Sigmoid colon (tissue), 7 donors: ENCODE results near the gene CD4. TPM values are rescaled to one million over a fixed set of nuclear protein-coding genes. Genes with fewer than 3 reads are reported as not detected.
"Not testable (repeated sequence)": the region's sequence is repeated elsewhere in the genome, so short reads cannot be mapped to it uniquely, and the experiment has no call there.

ENCODE experiments used
- DNase-seq: peaks from one replicate; pipeline ENCODE4 v3.0.0-alpha.2; 2019
- H3K27ac ChIP-seq, 4 donors: fragments of 200-600 bp; sonication (generic); one replicate each; pipeline ENCODE4 v1.5.1; 2016 to 2019; ENCODE audit warnings: mild to moderate bottlenecking in 1 of 4
- H3K27me3 ChIP-seq, 3 donors: fragments of 200-600 bp; sonication (generic); one replicate each; pipeline ENCODE4 v1.5.1; 2019; ENCODE audit warnings: mild to moderate bottlenecking in 1 of 3
- H3K36me3 ChIP-seq, 4 donors: fragments of 200-600 bp; sonication (generic); one replicate each; pipeline ENCODE4 v1.5.1; 2016 to 2019
- H3K4me1 ChIP-seq, 4 donors: fragments of 200-600 bp; sonication (generic); one replicate each; pipeline ENCODE4 v1.5.1; 2017 to 2019
- H3K4me3 ChIP-seq, 4 donors: fragments of 200-600 bp; sonication (generic); one replicate each; pipeline ENCODE4 v1.5.1; 2017 to 2019; ENCODE audit warnings: mild to moderate bottlenecking in 2 of 4, moderate library complexity in 1 of 4
- H3K9me3 ChIP-seq, 4 donors: fragments of 200-600 bp in 3 of 4; sonication (generic) in 3 of 4; one replicate each; pipeline versions ENCODE4 v1.5.1 to v1.6.1; 2013 to 2019
- CTCF ChIP-seq, 4 experiments: fragments of 450-650 bp in 3 of 4; fragments of 200-600 bp in 1 of 4; IDR thresholded peaks; one replicate each; pipeline ENCODE4 v1.5.1; 2016 to 2019; ENCODE audit warnings: antibody characterized with exemption in 4 of 4, mild to moderate bottlenecking in 3 of 4, moderate library complexity in 2 of 4
- EP300 ChIP-seq, 4 donors: sonication (generic); formaldehyde crosslinking; IDR thresholded peaks; one replicate each; pipeline ENCODE4 v1.6.1; 2017; ENCODE audit warnings: antibody characterized with exemption in 4 of 4
- POLR2AphosphoS5 ChIP-seq, 4 donors: sonication (generic); formaldehyde crosslinking; IDR thresholded peaks; one replicate each; pipeline ENCODE4 v1.6.1; 2017; ENCODE audit warnings: antibody characterized with exemption in 4 of 4
- WGBS, 2 donors: extraction: QIAGEN DNeasy Blood & Tissue Kit; methylation state at CpG; one replicate each; pipeline ENCODE4 v1.1.7; 2013; 5-methylcytosine and 5-hydroxymethylcytosine counted together
- intact Hi-C: fragments of 100-400 bp; cut with DNase I; formaldehyde crosslinking; loops from one replicate; pipeline ENCODE4 v1.15.1; 2023
- polyA plus RNA-seq, 3 donors: library from polyadenylated mRNA; stranded (reverse); fragments of 200-250 nt; gene quantifications; one replicate each; pipeline ENCODE4 v1.2.3, GENCODE V29; 2013
- total RNA-seq, 4 donors: library from RNA; depleted of rRNA; stranded (reverse); fragments of >200 nt; gene quantifications; one replicate each; pipeline ENCODE4 v1.1.0, GENCODE V29; 2016
- donor health status: healthy with polysubstance abuse.
- donor health status: Bipolar disorder and iron deficiency.
- donor health status: healthy.

CD4 gene
- total and polyA plus RNA-seq, 7 donors = 2.5 to 29.7 (median 11.8) TPM

GRCh38 chr12:6869049-6870021 lies 80.0 kb downstream of the CD4 start:
- peak overlapping the region; percentile 21 to 100 (median 98) for H3K27ac ChIP-seq
- WGBS, 2 donors = 19 to 38% methylated on average over 12 of the region's 12 CpGs
- peak overlapping the region in 3 of 4 donors; percentile 94 to 100 (median 99) for H3K4me3 ChIP-seq
- H3K36me3 ChIP-seq = peaks cover 6 to 45% (median 28%) of the 10 kb centered on the region in 4 donors
- TF ChIP-seq EP300 (IDR thresholded peaks at IDR 0.05) (no peak), POLR2AphosphoS5 (IDR thresholded peaks at IDR 0.05) (no peak), CTCF (IDR thresholded peaks at IDR 0.05) (peak; percentile 71 to 91 (median 89))
- peaks cover 0 to 61% (median 48%) of the 10 kb centered on the region in 4 donors for H3K4me1 ChIP-seq
- DNase-seq = peak; percentile 91
- H3K9me3 ChIP-seq = no peaks in the 10 kb centered on the region
- intact Hi-C loops = loop anchor here (1.0 to 10.0 kb wide), 6 partner anchors 22 to 245 kb away; no protein-coding TSS in a partner anchor
- H3K27me3 ChIP-seq = no peaks in the 10 kb centered on the region

GRCh38 chr12:6870304-6870703 lies 81.0 kb downstream of the CD4 start:
- intact Hi-C loops = loop anchor here (5.0 kb wide), 2 partner anchors 37 to 67 kb away; no protein-coding TSS in a partner anchor
- DNase-seq, H3K27me3 ChIP-seq, H3K9me3 ChIP-seq, H3K4me3 ChIP-seq: not testable (repeated sequence)
- Histone ChIP-seq H3K27ac (peak overlapping the region in 2 of 4 donors; percentile 98 to 99), H3K4me1 (peaks cover 0 to 63% (median 51%) of the 10 kb centered on the region in 4 donors), H3K36me3 (peaks cover 6 to 36% (median 26%) of the 10 kb centered on the region in 4 donors)
- WGBS, 2 donors = 53 to 76% methylated on average over 4 of the region's 4 CpGs

Other genes starting within 250 kb of the CD4 start
- 10 to 100 TPM; 15.3 to 34.3 (median 22.7) TPM for gene IFFO1, start 233.5 kb upstream of the CD4 start, total RNA-seq
- 10 to 100 TPM in 1 of 3 donors, 1 to 10 TPM in 2; 1.8 to 14.0 (median 4.2) TPM for gene IFFO1, start 233.5 kb upstream of the CD4 start, polyA plus RNA-seq
- 10 to 100 TPM in 3 of 4 donors, 1 to 10 TPM in 1; 6.1 to 30.1 (median 23.2) TPM for gene NOP2, start 221.2 kb upstream of the CD4 start, total RNA-seq
- gene NOP2, start 221.2 kb upstream of the CD4 start, polyA plus RNA-seq = 10 to 100 TPM in 1 of 3 donors, 1 to 10 TPM in 2; 6.2 to 39.2 (median 7.8) TPM
- 100 to 1,000 TPM; 204 to 254 (median 217) TPM for gene CHD4, start 182.1 kb upstream of the CD4 start, total RNA-seq
- gene CHD4, start 182.1 kb upstream of the CD4 start, polyA plus RNA-seq = 100 to 1,000 TPM in 1 of 3 donors, 10 to 100 TPM in 2; 49.2 to 113 (median 53.6) TPM
- gene LPAR5, start 153.6 kb upstream of the CD4 start, total RNA-seq = 1 to 10 TPM in 2 of 4 donors, under 1 TPM in 2; 0.27 to 1.5 (median 0.67) TPM
- 10 to 100 TPM in 1 of 3 donors, 1 to 10 TPM in 2; 4.2 to 16.5 (median 6.0) TPM for gene LPAR5, start 153.6 kb upstream of the CD4 start, polyA plus RNA-seq
- gene ACRBP, start 142.1 kb upstream of the CD4 start, total RNA-seq = 1 to 10 TPM; 1.2 to 3.9 (median 1.6) TPM
- gene ACRBP, start 142.1 kb upstream of the CD4 start, polyA plus RNA-seq = 1 to 10 TPM in 2 of 3 donors, not detected in 1; 2.3 to 3.1 TPM
- gene ING4, start 126.4 kb upstream of the CD4 start, total RNA-seq = 10 to 100 TPM; 52.8 to 85.9 (median 63.4) TPM
- gene ING4, start 126.4 kb upstream of the CD4 start, polyA plus RNA-seq = 10 to 100 TPM; 37.8 to 59.5 (median 42.5) TPM
- gene ZNF384, start 100.2 kb upstream of the CD4 start, total RNA-seq = 10 to 100 TPM; 24.0 to 32.6 (median 28.7) TPM
- 10 to 100 TPM; 22.7 to 40.3 (median 30.0) TPM for gene ZNF384, start 100.2 kb upstream of the CD4 start, polyA plus RNA-seq
- under 1 TPM; 0.27 to 0.55 (median 0.43) TPM for gene PIANP, start 88.7 kb upstream of the CD4 start, total RNA-seq
- gene PIANP, start 88.7 kb upstream of the CD4 start, polyA plus RNA-seq = 1 to 10 TPM in 2 of 3 donors, under 1 TPM in 1; 0.46 to 2.0 (median 1.2) TPM
- gene COPS7A, start 65.5 kb upstream of the CD4 start, total RNA-seq = 10 to 100 TPM; 51.3 to 69.3 (median 60.1) TPM
- gene COPS7A, start 65.5 kb upstream of the CD4 start, polyA plus RNA-seq = 10 to 100 TPM; 48.6 to 52.5 (median 52.3) TPM
- 100 to 1,000 TPM; 148 to 163 (median 159) TPM for gene MLF2, start 36.4 kb upstream of the CD4 start, total RNA-seq
- 100 to 1,000 TPM; 157 to 220 (median 178) TPM for gene MLF2, start 36.4 kb upstream of the CD4 start, polyA plus RNA-seq
- 100 to 1,000 TPM; 196 to 392 (median 255) TPM for gene PTMS, start 23.2 kb upstream of the CD4 start, total RNA-seq
- gene PTMS, start 23.2 kb upstream of the CD4 start, polyA plus RNA-seq = 100 to 1,000 TPM in 2 of 3 donors, 10 to 100 TPM in 1; 93.2 to 198 (median 174) TPM
- gene LAG3, start 17.0 kb upstream of the CD4 start, total RNA-seq = 1 to 10 TPM; 1.4 to 6.9 (median 3.0) TPM
- 1 to 10 TPM in 2 of 3 donors, under 1 TPM in 1; 0.60 to 4.2 (median 1.4) TPM for gene LAG3, start 17.0 kb upstream of the CD4 start, polyA plus RNA-seq
- 10 to 100 TPM in 2 of 4 donors, 1 to 10 TPM in 2; 6.4 to 16.1 (median 10.2) TPM for gene GPR162, start 32.3 kb downstream of the CD4 start, total RNA-seq
- 1 to 10 TPM; 1.2 to 7.6 (median 1.8) TPM for gene GPR162, start 32.3 kb downstream of the CD4 start, polyA plus RNA-seq
- gene P3H3, start 38.9 kb downstream of the CD4 start, total RNA-seq = 10 to 100 TPM; 16.4 to 69.8 (median 20.5) TPM
- 1 to 10 TPM in 2 of 3 donors, under 1 TPM in 1; 0.60 to 6.0 (median 1.2) TPM for gene P3H3, start 38.9 kb downstream of the CD4 start, polyA plus RNA-seq
- 1 to 10 TPM in 3 of 4 donors, under 1 TPM in 1; 0.36 to 8.9 (median 2.2) TPM for gene GNB3, start 51.4 kb downstream of the CD4 start, total RNA-seq
- 1 to 10 TPM in 2 of 3 donors, under 1 TPM in 1; 0.46 to 1.2 (median 1.1) TPM for gene GNB3, start 51.4 kb downstream of the CD4 start, polyA plus RNA-seq
- gene CDCA3, start 61.8 kb downstream of the CD4 start, total RNA-seq = 1 to 10 TPM in 1 of 4 donors, under 1 TPM in 3; 0.33 to 2.8 (median 0.45) TPM
- 10 to 100 TPM in 1 of 3 donors, 1 to 10 TPM in 2; 4.8 to 31.2 (median 8.6) TPM for gene CDCA3, start 61.8 kb downstream of the CD4 start, polyA plus RNA-seq
- 10 to 100 TPM; 37.1 to 44.7 (median 41.5) TPM for gene USP5, start 62.6 kb downstream of the CD4 start, total RNA-seq
- 10 to 100 TPM; 25.4 to 51.5 (median 26.4) TPM for gene USP5, start 62.6 kb downstream of the CD4 start, polyA plus RNA-seq
- 100 to 1,000 TPM; 194 to 345 (median 299) TPM for gene TPI1, start 78.0 kb downstream of the CD4 start, total RNA-seq
- 100 to 1,000 TPM; 808 to 994 (median 968) TPM for gene TPI1, start 78.0 kb downstream of the CD4 start, polyA plus RNA-seq
- 10 to 100 TPM in 1 of 4 donors, 1 to 10 TPM in 3; 4.6 to 10.5 (median 8.2) TPM for gene SPSB2, start 83.8 kb downstream of the CD4 start, total RNA-seq
- 10 to 100 TPM; 13.4 to 17.4 (median 13.5) TPM for gene SPSB2, start 83.8 kb downstream of the CD4 start, polyA plus RNA-seq
- gene LRRC23, start 115.3 kb downstream of the CD4 start, total RNA-seq = 10 to 100 TPM; 12.2 to 21.0 (median 13.5) TPM
- gene LRRC23, start 115.3 kb downstream of the CD4 start, polyA plus RNA-seq = 10 to 100 TPM in 1 of 3 donors, 1 to 10 TPM in 2; 5.3 to 11.4 (median 5.5) TPM
- gene ENO2, start 125.1 kb downstream of the CD4 start, total RNA-seq = 10 to 100 TPM; 26.3 to 37.5 (median 35.0) TPM
- gene ENO2, start 125.1 kb downstream of the CD4 start, polyA plus RNA-seq = 10 to 100 TPM in 1 of 3 donors, 1 to 10 TPM in 2; 1.8 to 15.6 (median 3.0) TPM
- 100 to 1,000 TPM in 1 of 4 donors, 10 to 100 TPM in 3; 46.4 to 138 (median 60.3) TPM for gene ATN1, start 138.4 kb downstream of the CD4 start, total RNA-seq
- 10 to 100 TPM; 30.1 to 78.8 (median 33.0) TPM for gene ATN1, start 138.4 kb downstream of the CD4 start, polyA plus RNA-seq
- gene RNU7-1, start 154.3 kb downstream of the CD4 start, total RNA-seq = not detected
- gene RNU7-1, start 154.3 kb downstream of the CD4 start, polyA plus RNA-seq = not detected
- 100 to 1,000 TPM; 465 to 697 (median 652) TPM for gene C12orf57, start 154.5 kb downstream of the CD4 start, total RNA-seq
- gene C12orf57, start 154.5 kb downstream of the CD4 start, polyA plus RNA-seq = 100 to 1,000 TPM; 305 to 810 (median 418) TPM
- gene PTPN6, start 161.8 kb downstream of the CD4 start, total RNA-seq = 10 to 100 TPM in 3 of 4 donors, 1 to 10 TPM in 1; 5.3 to 13.6 (median 11.8) TPM
- gene PTPN6, start 161.8 kb downstream of the CD4 start, polyA plus RNA-seq = 10 to 100 TPM; 42.1 to 92.4 (median 67.3) TPM
- 100 to 1,000 TPM; 211 to 327 (median 285) TPM for gene PHB2, start 181.1 kb downstream of the CD4 start, total RNA-seq
- gene PHB2, start 181.1 kb downstream of the CD4 start, polyA plus RNA-seq = 100 to 1,000 TPM; 180 to 283 (median 184) TPM
- gene EMG1, start 181.4 kb downstream of the CD4 start, total RNA-seq = 10 to 100 TPM; 18.8 to 32.3 (median 22.7) TPM
- gene EMG1, start 181.4 kb downstream of the CD4 start, polyA plus RNA-seq = 10 to 100 TPM; 19.2 to 33.0 (median 21.3) TPM
- 10 to 100 TPM; 18.6 to 27.0 (median 25.4) TPM for gene LPCAT3, start 228.9 kb downstream of the CD4 start, total RNA-seq
- 10 to 100 TPM in 2 of 3 donors, 1 to 10 TPM in 1; 7.8 to 47.9 (median 16.9) TPM for gene LPCAT3, start 228.9 kb downstream of the CD4 start, polyA plus RNA-seq